ENCODE data around the gene XPC.

XPC gene

DNA sequence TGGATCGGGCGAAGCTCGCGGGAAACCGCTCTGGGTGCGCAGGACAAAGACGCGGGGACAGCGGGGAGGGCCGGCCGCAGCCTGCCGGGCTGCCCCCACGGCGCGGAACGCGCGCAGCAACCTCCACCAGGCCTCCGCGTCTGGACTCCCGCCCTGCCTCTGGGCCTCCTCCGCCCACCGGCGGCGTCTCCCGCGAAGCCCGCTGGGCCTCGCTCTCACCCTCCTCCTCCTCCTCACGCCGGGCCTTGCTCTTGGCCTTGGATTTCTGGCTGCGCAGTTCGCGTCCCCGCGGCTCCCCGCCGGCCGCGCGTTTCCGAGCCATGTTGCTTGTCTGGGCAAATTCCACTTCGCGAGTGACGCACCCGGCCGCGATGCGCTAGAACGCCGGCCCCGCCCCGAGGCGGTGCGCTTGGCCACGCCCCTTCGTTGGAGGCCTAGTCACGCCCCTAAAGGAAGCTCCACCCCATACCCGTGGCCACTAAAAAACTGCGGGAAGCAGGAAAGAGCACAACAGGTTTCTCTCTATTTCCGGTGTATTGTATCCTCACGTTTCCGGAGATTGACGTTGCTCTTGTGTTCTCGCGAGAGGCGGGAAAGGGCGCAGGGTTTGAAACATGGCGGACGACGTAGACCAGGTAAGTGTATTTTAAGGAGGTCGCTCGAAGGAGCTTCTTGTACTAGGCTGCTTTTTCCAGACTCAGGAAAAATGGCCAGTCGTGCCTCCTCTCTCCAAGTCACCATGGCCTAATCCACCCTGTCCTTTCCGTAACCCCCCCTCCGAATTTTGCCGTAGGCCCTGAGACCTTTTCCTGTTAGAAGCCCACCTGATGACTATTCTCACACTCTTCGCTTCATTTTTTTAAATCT, at the start of gene XPC, which contains the start of gene LSM3 (continued):
- TF ChIP-seq ZNF221 (tag by site-specific recombination; IDR thresholded peaks at IDR 0.05; ENCODE audit: borderline replicate concordance): no peak
- peak; percentile 26; the same call in 1 of the 2 replicates for TF ChIP-seq ZNF561 (tag by site-specific recombination; IDR thresholded peaks at IDR 0.05; ENCODE audit: borderline replicate concordance)
- TF ChIP-seq ZBTB20 (tag by site-specific recombination; IDR thresholded peaks at IDR 0.05): no peak; the same call in 1 of the 2 replicates
- TF ChIP-seq ZNF670 (tag by site-specific recombination; IDR thresholded peaks at IDR 0.05; ENCODE audit: low read depth): no peak
- TF ChIP-seq, protein P1, sequence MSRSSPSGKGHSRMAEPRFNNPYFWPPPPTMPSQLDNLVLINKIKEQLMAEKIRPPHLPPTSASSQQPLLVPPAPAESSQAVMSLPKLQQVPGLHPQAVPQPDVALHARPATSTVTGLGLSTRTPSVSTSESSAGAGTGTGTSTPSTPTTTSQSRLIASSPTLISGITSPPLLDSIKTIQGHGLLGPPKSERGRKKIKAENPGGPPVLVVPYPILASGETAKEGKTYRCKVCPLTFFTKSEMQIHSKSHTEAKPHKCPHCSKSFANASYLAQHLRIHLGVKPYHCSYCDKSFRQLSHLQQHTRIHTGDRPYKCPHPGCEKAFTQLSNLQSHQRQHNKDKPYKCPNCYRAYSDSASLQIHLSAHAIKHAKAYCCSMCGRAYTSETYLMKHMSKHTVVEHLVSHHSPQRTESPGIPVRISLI (tag by site-specific recombination; IDR thresholded peaks at IDR 0.05): peak; percentile 57; the same call in 1 of the 2 replicates
- no peak for TF ChIP-seq ZNF514 (tag by site-specific recombination; IDR thresholded peaks at IDR 0.05)
- TF ChIP-seq, protein P2, sequence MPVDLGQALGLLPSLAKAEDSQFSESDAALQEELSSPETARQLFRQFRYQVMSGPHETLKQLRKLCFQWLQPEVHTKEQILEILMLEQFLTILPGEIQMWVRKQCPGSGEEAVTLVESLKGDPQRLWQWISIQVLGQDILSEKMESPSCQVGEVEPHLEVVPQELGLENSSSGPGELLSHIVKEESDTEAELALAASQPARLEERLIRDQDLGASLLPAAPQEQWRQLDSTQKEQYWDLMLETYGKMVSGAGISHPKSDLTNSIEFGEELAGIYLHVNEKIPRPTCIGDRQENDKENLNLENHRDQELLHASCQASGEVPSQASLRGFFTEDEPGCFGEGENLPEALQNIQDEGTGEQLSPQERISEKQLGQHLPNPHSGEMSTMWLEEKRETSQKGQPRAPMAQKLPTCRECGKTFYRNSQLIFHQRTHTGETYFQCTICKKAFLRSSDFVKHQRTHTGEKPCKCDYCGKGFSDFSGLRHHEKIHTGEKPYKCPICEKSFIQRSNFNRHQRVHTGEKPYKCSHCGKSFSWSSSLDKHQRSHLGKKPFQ (tag by site-specific recombination; IDR thresholded peaks at IDR 0.05): no peak
- peak; percentile 20; the same call in 1 of the 2 replicates for TF ChIP-seq ZNF146 (tag by site-specific recombination; IDR thresholded peaks at IDR 0.05)
- peak; percentile 89 for TF ChIP-seq ZNF785 (tag by site-specific recombination; IDR thresholded peaks at IDR 0.05)
- no peak for TF ChIP-seq TCF7L2 (IDR thresholded peaks at IDR 0.05; ENCODE audit: borderline replicate concordance, low read depth, low read length)
- TF ChIP-seq, protein P3, sequence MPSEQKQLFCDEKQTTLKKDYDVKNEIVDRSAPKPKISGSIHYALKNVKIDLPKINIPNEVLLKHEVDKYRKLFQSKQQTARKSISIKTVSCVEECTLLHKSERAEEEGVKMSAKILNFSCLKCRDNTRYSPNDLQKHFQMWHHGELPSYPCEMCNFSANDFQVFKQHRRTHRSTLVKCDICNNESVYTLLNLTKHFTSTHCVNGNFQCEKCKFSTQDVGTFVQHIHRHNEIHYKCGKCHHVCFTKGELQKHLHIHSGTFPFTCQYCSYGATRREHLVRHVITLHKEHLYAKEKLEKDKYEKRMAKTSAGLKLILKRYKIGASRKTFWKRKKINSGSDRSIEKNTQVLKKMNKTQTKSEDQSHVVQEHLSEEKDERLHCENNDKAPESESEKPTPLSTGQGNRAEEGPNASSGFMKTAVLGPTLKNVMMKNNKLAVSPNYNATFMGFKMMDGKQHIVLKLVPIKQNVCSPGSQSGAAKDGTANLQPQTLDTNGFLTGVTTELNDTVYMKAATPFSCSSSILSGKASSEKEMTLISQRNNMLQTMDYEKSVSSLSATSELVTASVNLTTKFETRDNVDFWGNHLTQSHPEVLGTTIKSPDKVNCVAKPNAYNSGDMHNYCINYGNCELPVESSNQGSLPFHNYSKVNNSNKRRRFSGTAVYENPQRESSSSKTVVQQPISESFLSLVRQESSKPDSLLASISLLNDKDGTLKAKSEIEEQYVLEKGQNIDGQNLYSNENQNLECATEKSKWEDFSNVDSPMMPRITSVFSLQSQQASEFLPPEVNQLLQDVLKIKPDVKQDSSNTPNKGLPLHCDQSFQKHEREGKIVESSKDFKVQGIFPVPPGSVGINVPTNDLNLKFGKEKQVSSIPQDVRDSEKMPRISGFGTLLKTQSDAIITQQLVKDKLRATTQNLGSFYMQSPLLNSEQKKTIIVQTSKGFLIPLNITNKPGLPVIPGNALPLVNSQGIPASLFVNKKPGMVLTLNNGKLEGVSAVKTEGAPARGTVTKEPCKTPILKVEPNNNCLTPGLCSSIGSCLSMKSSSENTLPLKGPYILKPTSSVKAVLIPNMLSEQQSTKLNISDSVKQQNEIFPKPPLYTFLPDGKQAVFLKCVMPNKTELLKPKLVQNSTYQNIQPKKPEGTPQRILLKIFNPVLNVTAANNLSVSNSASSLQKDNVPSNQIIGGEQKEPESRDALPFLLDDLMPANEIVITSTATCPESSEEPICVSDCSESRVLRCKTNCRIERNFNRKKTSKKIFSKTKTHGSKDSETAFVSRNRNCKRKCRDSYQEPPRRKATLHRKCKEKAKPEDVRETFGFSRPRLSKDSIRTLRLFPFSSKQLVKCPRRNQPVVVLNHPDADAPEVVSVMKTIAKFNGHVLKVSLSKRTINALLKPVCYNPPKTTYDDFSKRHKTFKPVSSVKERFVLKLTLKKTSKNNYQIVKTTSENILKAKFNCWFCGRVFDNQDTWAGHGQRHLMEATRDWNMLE (tag by site-specific recombination; conservative IDR thresholded peaks at IDR 0.05; ENCODE audit: low read depth): peak; percentile 93
- no peak for TF ChIP-seq ZNF184 (tag by site-specific recombination; IDR thresholded peaks at IDR 0.05)
- TF ChIP-seq ZNF549 (tag by site-specific recombination; IDR thresholded peaks at IDR 0.05): no peak
- TF ChIP-seq ZNF248 (tag by site-specific recombination; IDR thresholded peaks at IDR 0.05): no peak
- TF ChIP-seq ZNF521 (tag by site-specific recombination; IDR thresholded peaks at IDR 0.05): no peak
- peak; percentile 90 for TF ChIP-seq SCRT1 (tag by site-specific recombination; IDR thresholded peaks at IDR 0.05; ENCODE audit: borderline replicate concordance)
- TF ChIP-seq HOXC10 (CRISPR knock-in tag; IDR thresholded peaks at IDR 0.05): no peak
- TF ChIP-seq ZNF211 (tag by site-specific recombination; IDR thresholded peaks at IDR 0.05; ENCODE audit: low read depth): no peak
- TF ChIP-seq YY1 (tag by site-specific recombination; IDR thresholded peaks at IDR 0.05): peak; percentile 89
- peak; percentile 89 for TF ChIP-seq ZBTB21 (tag by site-specific recombination; IDR thresholded peaks at IDR 0.05)
- TF ChIP-seq ZNF548 (tag by site-specific recombination; IDR thresholded peaks at IDR 0.05): no peak
- no peak for TF ChIP-seq ZNF658 (tag by site-specific recombination; IDR thresholded peaks at IDR 0.05)
- TF ChIP-seq SP7 (tag by site-specific recombination; IDR thresholded peaks at IDR 0.05): peak; percentile 76
- peak; percentile 83 for TF ChIP-seq ZNF366 (tag by site-specific recombination; conservative IDR thresholded peaks at IDR 0.05)
- no peak for TF ChIP-seq ZNF302 (tag by site-specific recombination; IDR thresholded peaks at IDR 0.05; ENCODE audit: low read depth)
- TF ChIP-seq ZNF792 (tag by site-specific recombination; IDR thresholded peaks at IDR 0.05): 0 out of 2 replicates have a peak, but pooled peaks have one; percentile 48
- TF ChIP-seq ZFHX2 (tag by site-specific recombination; conservative IDR thresholded peaks at IDR 0.05): peak; percentile 87
- TF ChIP-seq ZNF555 (tag by site-specific recombination; conservative IDR thresholded peaks at IDR 0.05): no peak
- no peak for TF ChIP-seq ZBTB7A (tag by site-specific recombination; IDR thresholded peaks at IDR 0.05; ENCODE audit: low read depth)
- TF ChIP-seq ZNF37A (tag by site-specific recombination; IDR thresholded peaks at IDR 0.05): no peak
- TF ChIP-seq PRDM1 (tag by site-specific recombination; IDR thresholded peaks at IDR 0.05): no peak
- TF ChIP-seq ZNF2 (tag by site-specific recombination; IDR thresholded peaks at IDR 0.05): peak; percentile 76
- no peak for TF ChIP-seq ZBTB48 (tag by site-specific recombination; IDR thresholded peaks at IDR 0.05)
- 0 out of 2 replicates have a peak, but pooled peaks have one; percentile 63 for TF ChIP-seq GLI4 (tag by site-specific recombination; IDR thresholded peaks at IDR 0.05)
- TF ChIP-seq ZNF677 (tag by site-specific recombination; IDR thresholded peaks at IDR 0.05): no peak

Measured in HEK293 (cell line).